ENCODE measurements around the gene ARHGEF40. TPM values are rescaled to one million over a fixed set of nuclear protein-coding genes. Genes with fewer than 3 reads are reported as not detected.

ARHGEF40 gene
- total RNA-seq, 1 experiment from 2014 or later: 26.0 TPM

DNA sequence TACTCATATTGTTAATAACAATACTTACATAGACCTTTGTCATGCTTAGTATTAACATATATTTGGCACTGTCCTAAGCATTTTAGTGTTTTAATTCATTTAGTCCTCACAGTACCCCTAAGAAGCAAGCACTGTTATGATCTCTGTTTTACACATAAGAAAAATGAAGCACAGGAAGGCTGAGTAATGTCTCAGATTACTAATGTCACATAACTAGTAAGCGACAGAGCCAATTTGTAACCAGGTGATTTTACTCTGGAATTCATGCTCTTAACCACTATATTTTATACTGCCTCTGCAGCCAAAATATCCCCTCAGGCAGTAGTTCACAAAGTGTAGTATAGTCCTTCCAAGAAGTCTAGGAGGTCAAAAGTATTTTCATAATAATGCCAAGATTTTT, 51.0 kb downstream of the ARHGEF40 start:
- DNase-seq (ENCODE audit: low read depth): no peak

DNA sequence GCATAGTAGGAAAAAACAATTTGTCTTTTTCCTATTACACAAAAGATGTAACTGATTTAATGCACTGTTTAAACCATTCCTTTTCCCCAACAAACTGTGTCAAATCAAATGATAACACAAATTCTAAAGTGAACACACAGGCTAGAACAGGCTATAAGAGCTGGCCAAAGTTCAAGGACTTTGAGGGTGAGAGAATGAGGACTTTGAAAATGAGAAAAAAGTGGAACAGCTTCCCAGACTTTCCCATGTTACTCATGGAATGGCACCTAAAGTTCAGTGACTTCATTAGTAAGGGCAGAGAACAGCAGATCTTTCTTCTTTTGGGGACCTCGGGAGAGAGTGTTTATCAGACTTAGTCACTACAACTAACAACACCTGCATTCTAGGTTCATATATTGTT, 53.3 kb downstream of the ARHGEF40 start:
- DNase-seq (ENCODE audit: low read depth): no peak

DNA sequence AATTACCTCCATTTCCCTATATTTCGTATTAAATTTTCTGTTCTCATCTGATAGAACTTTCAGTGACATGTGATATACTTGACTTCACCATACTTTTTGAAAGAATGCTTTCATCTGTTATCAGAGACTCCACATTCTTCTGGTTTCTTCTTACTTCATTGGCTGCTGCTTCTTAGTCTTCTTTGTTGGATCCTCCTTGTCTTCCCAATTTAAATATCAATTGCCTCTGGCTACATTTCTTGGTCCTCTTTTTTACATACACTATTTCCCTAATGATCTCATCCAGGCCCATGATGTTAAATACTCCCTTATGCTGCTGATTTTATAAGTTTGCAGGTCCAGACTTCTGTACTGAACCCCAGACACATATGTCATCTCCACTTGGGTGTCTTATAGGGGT, 63.8 kb downstream of the ARHGEF40 start:
- no peak for DNase-seq (ENCODE audit: low read depth)

DNA sequence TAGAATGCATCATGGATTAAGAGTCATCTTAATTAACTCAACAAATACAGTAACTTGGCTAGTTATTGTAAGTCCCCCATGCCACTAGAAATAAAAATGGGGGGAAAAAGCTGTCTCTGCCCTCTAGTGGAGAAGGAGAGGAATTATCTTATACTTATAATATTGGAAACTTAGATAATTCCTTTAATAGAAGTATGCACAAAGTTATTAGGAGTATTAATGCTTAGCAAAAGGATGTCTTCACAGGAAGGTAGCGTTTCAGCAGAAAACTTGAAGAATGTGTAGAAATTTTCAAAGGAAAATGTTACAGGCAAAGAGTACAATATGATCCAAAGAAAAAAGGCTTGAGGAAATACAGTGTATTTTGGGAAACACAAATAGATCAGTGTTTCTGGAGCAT, 65.9 kb downstream of the ARHGEF40 start:
- DNase-seq (ENCODE audit: low read depth): peak; percentile 11

Other genes starting within 250 kb of the ARHGEF40 start
- gene RNASE3, start 178.9 kb upstream of the ARHGEF40 start, total RNA-seq (2014; rRNA removed; shearing (Covaris generic)): not detected in 2 replicates
- gene RNASE2, start 114.8 kb upstream of the ARHGEF40 start, total RNA-seq (2014; rRNA removed; shearing (Covaris generic)): not detected in 2 replicates
- gene METTL17, start 80.3 kb upstream of the ARHGEF40 start, total RNA-seq (2014; rRNA removed; shearing (Covaris generic)): 52.9 and 72.0 TPM in 2 replicates
- 0.12 TPM in 1 of 2 replicates, not detected in the other for gene SLC39A2, start 71.0 kb upstream of the ARHGEF40 start, total RNA-seq (2014; rRNA removed; shearing (Covaris generic))
- gene NDRG2, start 45.2 kb upstream of the ARHGEF40 start, total RNA-seq (2014; rRNA removed; shearing (Covaris generic)): 0.96 and 2.1 TPM in 2 replicates
- not detected in 2 replicates for gene TPPP2, start 40.1 kb upstream of the ARHGEF40 start, total RNA-seq (2014; rRNA removed; shearing (Covaris generic))
- not detected in 2 replicates for gene RNASE13, start 35.5 kb upstream of the ARHGEF40 start, total RNA-seq (2014; rRNA removed; shearing (Covaris generic))
- not detected in 2 replicates for gene RNASE7, start 27.9 kb upstream of the ARHGEF40 start, total RNA-seq (2014; rRNA removed; shearing (Covaris generic))
- gene RNASE8, start 12.5 kb upstream of the ARHGEF40 start, total RNA-seq (2014; rRNA removed; shearing (Covaris generic)): not detected in 2 replicates
- gene ZNF219, start 28.4 kb downstream of the ARHGEF40 start, total RNA-seq (2014; rRNA removed; shearing (Covaris generic)): 2.9 and 4.2 TPM in 2 replicates
- not detected in 2 replicates for gene TMEM253, start 30.8 kb downstream of the ARHGEF40 start, total RNA-seq (2014; rRNA removed; shearing (Covaris generic))
- not detected in 2 replicates for gene OR5AU1, start 85.8 kb downstream of the ARHGEF40 start, total RNA-seq (2014; rRNA removed; shearing (Covaris generic))
- gene HNRNPC, start 199.1 kb downstream of the ARHGEF40 start, total RNA-seq (2014; rRNA removed; shearing (Covaris generic)): 559 and 723 TPM in 2 replicates
- gene RPGRIP1, start 209.8 kb downstream of the ARHGEF40 start, total RNA-seq (2014; rRNA removed; shearing (Covaris generic)): 0.12 TPM in 1 of 2 replicates, not detected in the other